Astrocyte of the cerebellum (primary cell): ENCODE measurements around the gene LRRC43.

Source experiments
- DNase-seq: peaks from one replicate; pipeline ENCODE4 v3.0.0-alpha.2; 2011; ENCODE audit warnings: low read depth
- H3K4me3 ChIP-seq: 2 replicates; pipeline ENCODE4 v1.5.1; 2011; ENCODE audit warnings: mild to moderate bottlenecking, low read depth, low read length, moderate library complexity
- in situ Hi-C: cut with HindIII; loops from 2 replicates; pipeline ENCODE4 v1.10.0; 2017; ENCODE audit warnings: low sequenced_read_pairs
- TF ChIP-seq, protein P1 (sequence below): IDR thresholded peaks from 2 replicates; pipeline ENCODE4 v1.5.1; 2012; ENCODE audit warnings: low read length, low read depth, moderate library complexity, mild to moderate bottlenecking; ENCODE audit errors: missing control alignments

The LRRC43 gene

DNA sequence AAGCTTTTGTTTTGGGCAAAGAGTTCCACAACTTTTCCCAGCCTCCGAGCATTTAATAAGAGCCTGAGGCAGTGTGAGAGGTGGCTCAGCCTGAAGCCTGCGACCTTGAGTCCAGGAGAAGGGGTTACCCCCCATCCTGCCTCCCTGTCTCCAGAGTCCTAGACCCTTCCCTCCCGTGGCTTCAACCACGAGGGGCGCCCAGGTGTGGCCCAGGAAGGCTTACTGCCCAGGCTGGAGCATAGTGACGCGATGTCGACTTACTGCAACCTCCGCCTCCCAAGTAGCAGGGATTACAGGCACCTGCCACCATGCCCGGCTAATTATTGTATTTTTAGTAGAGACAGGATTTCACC, 641 bp downstream of the LRRC43 start:
- TF ChIP-seq, protein P1, sequence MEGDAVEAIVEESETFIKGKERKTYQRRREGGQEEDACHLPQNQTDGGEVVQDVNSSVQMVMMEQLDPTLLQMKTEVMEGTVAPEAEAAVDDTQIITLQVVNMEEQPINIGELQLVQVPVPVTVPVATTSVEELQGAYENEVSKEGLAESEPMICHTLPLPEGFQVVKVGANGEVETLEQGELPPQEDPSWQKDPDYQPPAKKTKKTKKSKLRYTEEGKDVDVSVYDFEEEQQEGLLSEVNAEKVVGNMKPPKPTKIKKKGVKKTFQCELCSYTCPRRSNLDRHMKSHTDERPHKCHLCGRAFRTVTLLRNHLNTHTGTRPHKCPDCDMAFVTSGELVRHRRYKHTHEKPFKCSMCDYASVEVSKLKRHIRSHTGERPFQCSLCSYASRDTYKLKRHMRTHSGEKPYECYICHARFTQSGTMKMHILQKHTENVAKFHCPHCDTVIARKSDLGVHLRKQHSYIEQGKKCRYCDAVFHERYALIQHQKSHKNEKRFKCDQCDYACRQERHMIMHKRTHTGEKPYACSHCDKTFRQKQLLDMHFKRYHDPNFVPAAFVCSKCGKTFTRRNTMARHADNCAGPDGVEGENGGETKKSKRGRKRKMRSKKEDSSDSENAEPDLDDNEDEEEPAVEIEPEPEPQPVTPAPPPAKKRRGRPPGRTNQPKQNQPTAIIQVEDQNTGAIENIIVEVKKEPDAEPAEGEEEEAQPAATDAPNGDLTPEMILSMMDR: no peak
- in situ Hi-C loops: no loop called here
- H3K4me3 ChIP-seq: peak overlapping the region; percentile 49
- no peak for DNase-seq

DNA sequence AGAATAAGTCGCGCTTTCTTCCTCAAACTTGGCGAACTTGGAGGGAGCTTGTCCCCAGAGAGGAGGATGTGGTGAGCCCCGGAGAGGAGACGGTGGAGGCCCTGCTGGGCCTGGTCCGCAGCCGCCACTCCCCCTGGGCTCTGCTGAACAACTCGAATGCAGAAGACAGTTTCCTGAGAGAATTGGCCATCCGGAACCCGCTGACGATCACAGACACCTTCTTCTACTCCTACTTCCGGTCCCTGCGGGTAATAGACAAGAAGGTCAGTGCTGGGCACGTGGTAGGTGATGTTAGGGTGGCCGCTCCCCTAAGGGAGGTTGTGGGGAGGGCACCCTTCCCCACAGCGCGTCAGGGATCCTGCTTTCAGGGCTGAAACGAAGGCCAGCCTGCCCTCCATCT, 1.6 kb downstream of the LRRC43 start:
- no peak overlapping the region for H3K4me3 ChIP-seq
- in situ Hi-C loops: no loop called here
- DNase-seq: no peak
- TF ChIP-seq, protein P1: no peak

DNA sequence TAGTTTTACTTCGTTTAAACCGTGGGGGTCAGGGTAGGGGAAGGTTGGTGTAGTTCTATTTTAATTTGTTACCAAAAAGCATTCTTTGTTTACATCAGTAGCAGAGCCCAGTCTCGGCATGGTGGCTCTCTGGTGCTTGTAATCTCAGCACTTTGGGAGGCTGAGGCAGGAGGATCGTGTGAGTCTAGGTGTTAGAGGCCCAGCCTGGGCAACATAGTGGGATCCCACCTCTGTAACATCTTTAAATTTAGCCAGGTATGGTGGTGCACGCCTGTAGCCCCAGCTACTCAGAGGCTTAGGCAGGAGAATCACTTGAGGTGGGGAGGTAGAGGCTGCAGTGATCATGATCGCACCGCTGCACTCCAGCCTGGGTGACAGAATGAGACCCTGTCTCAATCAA, 2.2 kb downstream of the LRRC43 start:
- in situ Hi-C loops: no loop called here
- no peak for DNase-seq
- no peak overlapping the region for H3K4me3 ChIP-seq
- TF ChIP-seq, protein P1: no peak

DNA sequence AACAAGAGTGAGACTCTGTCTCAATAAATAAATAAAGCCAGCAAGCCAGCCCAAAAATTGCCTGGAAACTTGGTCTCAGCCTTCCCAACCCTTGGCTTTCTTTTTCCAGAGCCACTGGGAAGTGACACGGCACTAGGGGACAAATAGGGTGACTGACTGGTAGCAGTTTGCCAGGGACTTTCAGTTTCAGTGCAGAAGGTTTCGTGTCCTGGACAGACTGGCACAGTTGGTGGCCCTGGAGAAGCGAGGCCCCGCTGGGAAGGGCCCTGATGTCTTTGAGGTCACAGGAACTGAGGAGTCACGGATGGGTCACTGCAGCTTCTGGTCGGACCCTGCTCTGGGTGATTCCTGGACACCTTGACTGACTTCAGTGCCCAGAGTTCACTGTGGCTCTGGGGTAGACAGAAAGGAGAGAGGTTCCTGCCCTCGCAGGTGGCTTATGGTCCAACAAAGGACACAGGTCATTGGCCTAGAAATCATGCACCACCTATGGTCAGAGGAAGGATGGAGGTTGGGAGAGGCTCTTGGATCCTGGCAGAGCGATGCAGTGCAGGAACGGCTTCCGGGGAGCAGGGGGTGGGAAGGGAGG, 2.7 kb downstream of the LRRC43 start:
- no peak overlapping the region for H3K4me3 ChIP-seq
- TF ChIP-seq, protein P1: no peak
- no peak for DNase-seq
- in situ Hi-C loops: no loop called here

DNA sequence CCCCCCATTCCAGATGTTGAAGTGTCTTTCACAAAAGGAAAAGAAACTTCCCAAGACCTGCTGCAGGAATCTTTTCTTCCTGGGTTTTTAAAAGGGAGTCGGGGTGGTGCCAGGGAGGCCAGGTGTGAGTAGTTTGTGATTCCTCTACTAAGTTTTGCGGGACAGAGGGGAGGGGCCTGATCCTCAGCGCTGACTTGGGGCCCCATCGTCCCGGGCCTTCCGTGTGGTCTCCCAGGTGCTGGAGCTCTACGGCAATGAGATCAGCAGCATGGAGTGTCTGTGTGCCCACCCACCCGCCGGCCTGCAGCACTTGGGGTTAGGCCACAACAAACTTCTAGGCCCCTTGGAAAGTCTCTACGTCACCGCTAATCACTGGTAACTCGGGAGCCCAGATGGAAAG, 4.5 kb downstream of the LRRC43 start:
- H3K4me3 ChIP-seq: no peak overlapping the region
- TF ChIP-seq, protein P1: no peak
- in situ Hi-C loops: no loop called here
- DNase-seq: no peak

DNA sequence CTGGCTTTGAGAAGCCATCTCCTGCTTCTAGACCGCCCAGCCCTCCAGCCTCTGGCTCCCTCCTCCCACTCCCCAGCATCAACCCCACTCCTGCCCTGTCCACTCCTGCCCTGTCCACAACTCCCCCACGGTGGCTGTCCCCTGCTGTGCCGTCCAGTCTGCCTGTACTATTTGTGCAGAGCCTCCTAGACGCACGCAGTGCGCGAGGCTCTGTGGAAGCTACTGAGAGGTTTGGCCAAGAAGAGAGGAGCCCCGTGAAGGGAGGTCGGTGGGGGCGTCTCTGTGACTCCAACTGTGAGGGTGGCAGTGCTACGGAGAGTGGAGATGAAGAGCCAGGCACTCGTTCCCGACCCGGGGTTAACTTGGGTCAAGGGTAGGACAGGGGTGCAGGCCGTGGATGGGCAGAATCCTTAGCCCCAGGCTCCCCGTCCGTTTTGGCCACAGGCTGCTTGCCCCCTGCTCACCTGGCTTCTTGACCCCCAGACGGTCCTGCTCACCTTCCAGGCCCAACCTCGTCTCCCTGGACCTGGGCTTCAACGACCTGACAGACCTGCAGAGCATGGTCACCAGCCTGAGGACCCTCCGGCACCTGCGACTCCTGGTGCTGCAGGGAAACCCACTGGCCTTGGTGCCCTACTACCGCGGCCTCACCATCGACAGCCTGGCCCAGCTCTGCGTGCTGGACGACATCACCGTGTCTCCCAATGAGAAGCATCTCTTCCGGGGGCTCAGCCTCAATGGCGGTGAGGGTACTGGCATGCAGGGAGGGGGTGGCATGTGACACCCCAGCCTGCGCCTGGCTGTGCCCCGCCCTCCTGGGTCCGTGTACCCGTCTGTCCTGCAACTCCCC, 6.9 kb downstream of the LRRC43 start:
- no peak for DNase-seq
- in situ Hi-C loops: no loop called here
- H3K4me3 ChIP-seq: no peak overlapping the region
- TF ChIP-seq, protein P1: no peak
